HG03108 (cell line): ENCODE results near the gene DACH2.
A peak's percentile ranks its signal among the peaks of the same experiment; 100 is the strongest.
"Not testable (repeated sequence)": the region's sequence is repeated elsewhere in the genome, so short reads cannot be mapped to it uniquely, and the experiment has no call there.

Experiments used
- ATAC-seq: cut with Tn5 transposase; IDR thresholded peaks from one replicate; pipeline ENCODE4 v1.9.1; 2021; ENCODE audit warnings: moderate library complexity; ENCODE audit not compliant: unreplicated experiment

Gene DACH2

GRCh38 chrX:86148024-86148511 is at the start of gene DACH2:
Gene DACH2, plus strand, starts transcription at chrX:86148451.
- peak; percentile 70 for ATAC-seq

- no peak for ATAC-seq
Observed at GRCh38 chrX:86102341-86102740, 45.9 kb upstream of the DACH2 start.

GRCh38 chrX:86103061-86103460 is 45.2 kb upstream of the DACH2 start:
- no peak for ATAC-seq

- ATAC-seq: no peak
Observed at GRCh38 chrX:86104526-86104925, 43.7 kb upstream of the DACH2 start.

- ATAC-seq: no peak
Observed at GRCh38 chrX:86121916-86122315, 26.3 kb upstream of the DACH2 start.

- no peak for ATAC-seq
Observed at GRCh38 chrX:86133761-86134160, 14.5 kb upstream of the DACH2 start.

- ATAC-seq: no peak
Observed at GRCh38 chrX:86137071-86137470, 11.2 kb upstream of the DACH2 start.

- ATAC-seq: no peak
Observed at GRCh38 chrX:86141786-86142185, 6.5 kb upstream of the DACH2 start.

GRCh38 chrX:86146102-86146501 is 2.1 kb upstream of the DACH2 start:
- ATAC-seq: no peak

GRCh38 chrX:86148594-86148993 is 343 bp downstream of the DACH2 start:
- ATAC-seq: no peak

GRCh38 chrX:86149119-86149518 is 868 bp downstream of the DACH2 start:
- ATAC-seq: no peak

GRCh38 chrX:86154553-86154952 is 6.3 kb downstream of the DACH2 start:
- ATAC-seq: no peak

GRCh38 chrX:86171366-86171765 is 23.1 kb downstream of the DACH2 start:
- no peak for ATAC-seq

- ATAC-seq: no peak
Observed at GRCh38 chrX:86178906-86179305, 30.7 kb downstream of the DACH2 start.

GRCh38 chrX:86181325-86181724 is 33.1 kb downstream of the DACH2 start:
- not testable (repeated sequence) for ATAC-seq

GRCh38 chrX:86192827-86193226 is 44.6 kb downstream of the DACH2 start:
- ATAC-seq: no peak

- ATAC-seq: no peak
Observed at GRCh38 chrX:86194758-86195157, 46.5 kb downstream of the DACH2 start.

GRCh38 chrX:86195343-86195742 is 47.1 kb downstream of the DACH2 start:
- no peak for ATAC-seq

GRCh38 chrX:86197815-86198214 is 49.6 kb downstream of the DACH2 start:
- ATAC-seq: no peak

- ATAC-seq: no peak
Observed at GRCh38 chrX:86210772-86211171, 62.5 kb downstream of the DACH2 start.

GRCh38 chrX:86215260-86215659 is 67.0 kb downstream of the DACH2 start:
- no peak for ATAC-seq

GRCh38 chrX:86237482-86237881 is 89.2 kb downstream of the DACH2 start:
- no peak for ATAC-seq

GRCh38 chrX:86241547-86241946 is 93.3 kb downstream of the DACH2 start:
- ATAC-seq: no peak

- ATAC-seq: no peak
Observed at GRCh38 chrX:86263526-86263925, 115.3 kb downstream of the DACH2 start.
